CD4-positive, alpha-beta T cell (primary cell): ENCODE results near the gene GPR162. TPM values are rescaled to one million over a fixed set of nuclear protein-coding genes. Genes with fewer than 3 reads are reported as not detected.

ENCODE experiments used
- ATAC-seq: fragments of 200-7000 bp; cut with Tn5 transposase; one replicate; pipeline ENCODE4 v1.10.0; 2022; ENCODE audit warnings: mild to moderate bottlenecking; ENCODE audit not compliant: poor library complexity
- CTCF ChIA-PET: fragments of 350-600 bp; sonication (Branson Sonifier 250); formaldehyde crosslinking; loops from one replicate; lab custom pipeline; 2021; ENCODE audit warnings: antibody characterized with exemption, inconsistent platforms; lab: Charles Lee
- POLR2A ChIA-PET: fragments of 350-600 bp; sonication (Branson Sonifier 250); formaldehyde crosslinking; loops from one replicate; lab custom pipeline; 2021; ENCODE audit warnings: antibody characterized with exemption, inconsistent platforms; lab: Charles Lee
- DNase-seq, 14 experiments: peaks; one replicate each; pipeline ENCODE4 v3.0.0-alpha.2; 2013 to 2020; ENCODE audit warnings: mixed read lengths in 2 of 14
- H3K27ac ChIP-seq, 2 donors: one replicate each; pipeline versions ENCODE4 v1.5.1 to v1.7.0; 2013; ENCODE audit warnings: low read length in 2 of 2, low read depth in 1 of 2, mild to moderate bottlenecking in 1 of 2
- H3K27me3 ChIP-seq, 2 experiments: 1 replicate in 1 of 2; 2 replicates in 1 of 2; pipeline versions ENCODE4 v1.6.1 to v1.7.0; 2013; ENCODE audit warnings: low read length in 2 of 2, control low read depth in 1 of 2, mild to moderate bottlenecking in 1 of 2, moderate library complexity in 1 of 2; ENCODE audit not compliant: insufficient read depth in 2 of 2, control insufficient read depth in 1 of 2
- H3K36me3 ChIP-seq: one replicate; pipeline ENCODE4 v1.6.1; 2013; ENCODE audit warnings: low read length, control low read depth; ENCODE audit not compliant: insufficient read depth
- H3K4me1 ChIP-seq: one replicate; pipeline ENCODE4 v1.6.1; 2013; ENCODE audit warnings: low read length, control low read depth; ENCODE audit not compliant: insufficient read depth
- H3K4me3 ChIP-seq: one replicate; pipeline ENCODE4 v1.5.1; 2013; ENCODE audit warnings: mild to moderate bottlenecking, low read length, moderate library complexity
- H3K9me3 ChIP-seq, 2 experiments: 1 replicate in 1 of 2; 2 replicates in 1 of 2; pipeline versions ENCODE4 v1.6.1 to v1.7.0; 2013; ENCODE audit warnings: low read length in 2 of 2, mild to moderate bottlenecking in 2 of 2, control low read depth in 1 of 2, moderate library complexity in 1 of 2; ENCODE audit not compliant: control insufficient read depth in 1 of 2, insufficient read depth in 1 of 2
- H3K27ac Mint-ChIP-seq: one replicate; pipeline ENCODE4 v1.8.0; 2020; ENCODE audit warnings: mixed read lengths
- H3K27me3 Mint-ChIP-seq: one replicate; pipeline ENCODE4 v1.8.0; 2021; ENCODE audit warnings: mixed read lengths
- H3K36me3 Mint-ChIP-seq: one replicate; pipeline ENCODE4 v1.8.0; 2021; ENCODE audit warnings: low read depth, mixed read lengths
- H3K4me1 Mint-ChIP-seq: one replicate; pipeline ENCODE4 v1.8.0; 2021; ENCODE audit warnings: low read depth, mixed read lengths
- H3K4me3 Mint-ChIP-seq: one replicate; pipeline ENCODE4 v1.8.0; 2020; ENCODE audit warnings: mild to moderate bottlenecking, mixed read lengths
- H3K9me3 Mint-ChIP-seq: one replicate; pipeline ENCODE4 v1.8.0; 2020; ENCODE audit warnings: mixed read lengths
- intact Hi-C, 2 experiments: fragments of 100-400 bp; cut with DNase I in 1 of 2; cut with micrococcal nuclease in 1 of 2; formaldehyde crosslinking; loops; one replicate each; pipeline versions ENCODE4 v1.15.1 to v1.9.0; 2023 to 2025; cut with DNase I, micrococcal nuclease
- total RNA-seq, 174 experiments: library from RNA in 2 of 174; stranded (reverse) in 2 of 174; gene quantifications; one replicate each; pipeline ENCODE4 v1.2.3 and lab custom pipeline; 2021 to 2026
- TF ChIP-seq, protein P1 (sequence below): fragments of 200-600 bp; IDR thresholded peaks from one replicate; pipeline ENCODE4 v1.8.0; 2022; ENCODE audit warnings: antibody characterized with exemption, mild to moderate bottlenecking

GPR162 gene
- total RNA-seq, 2 experiments from 2014 or later, result not detected

DNA sequence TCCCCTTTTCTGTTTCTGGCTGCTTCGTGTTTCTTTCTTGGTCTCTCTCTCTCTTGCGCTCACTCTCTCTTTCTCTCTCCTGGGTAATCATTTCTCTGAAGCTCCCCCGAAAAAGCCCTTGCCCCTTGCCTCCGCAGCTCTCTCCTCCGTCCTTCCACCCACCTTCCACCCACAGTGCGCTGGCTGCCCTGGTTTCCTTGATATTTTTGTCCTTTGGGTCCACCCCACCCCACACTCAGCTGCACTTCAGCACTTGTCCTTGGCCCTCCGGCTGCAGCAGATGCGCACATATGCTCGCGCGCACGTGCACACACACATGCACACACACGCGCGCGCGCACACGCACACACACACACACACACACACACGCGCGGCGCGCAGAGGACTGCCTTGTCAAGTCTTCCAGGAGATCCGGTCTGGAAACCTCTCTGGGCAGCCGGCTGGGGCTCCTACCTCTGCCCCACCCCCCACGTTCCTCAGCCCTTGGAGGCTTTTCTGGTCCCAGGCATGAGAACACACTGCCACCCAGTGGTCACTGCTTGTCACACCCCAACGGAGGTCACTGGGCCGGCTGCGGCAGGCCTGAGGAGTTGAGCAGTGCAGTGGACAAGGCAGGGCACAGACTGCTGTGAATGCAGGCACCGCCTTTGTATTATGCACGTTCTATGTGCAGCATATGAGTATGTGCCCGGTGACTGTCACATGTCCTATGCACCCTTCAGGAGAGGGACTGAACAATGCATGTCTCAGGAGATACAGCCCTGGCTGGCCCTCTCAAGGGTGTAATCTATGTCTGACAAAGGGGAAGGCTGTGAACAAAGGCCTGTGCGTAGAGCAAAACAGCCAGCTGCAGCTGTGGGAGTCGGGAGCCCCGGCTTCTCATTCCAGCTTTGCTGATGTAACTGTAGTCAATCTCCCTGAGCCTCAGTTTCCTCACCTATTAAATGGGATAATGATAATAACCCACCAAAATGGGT lies 42.8 kb upstream of the GPR162 start:
- Histone ChIP-seq H3K4me3 (peak overlapping the region; percentile 59), H3K4me1 (peaks cover 70% of the 10 kb centered on the region), H3K27ac (peak overlapping the region in 1 of 2 donors; percentile 24), H3K9me3 (no peaks in the 10 kb centered on the region), H3K27me3 (peaks cover 0 to 8% of the 10 kb centered on the region in 2 experiments), H3K36me3 (no peaks in the 10 kb centered on the region)
- Mint-ChIP-seq H3K9me3 (no peaks in the 10 kb centered on the region), H3K4me3 (peak overlapping the region; percentile 85), H3K27me3 (peaks cover 19% of the 10 kb centered on the region), H3K4me1 (peaks cover 59% of the 10 kb centered on the region), H3K36me3 (no peaks in the 10 kb centered on the region), H3K27ac (peak overlapping the region; percentile 77)
- ChIA-PET CTCF (interaction anchor here (0.6 to 2.5 kb wide), 6 partner anchors 12 to 94 kb away, joined by 3 to 17 read pairs (median 4); partner anchors contain the start of genes MLF2, PTMS and SPSB2), POLR2A (interaction anchor here (0.7 to 3.7 kb wide), 6 partner anchors 11 to 73 kb away, joined by 3 to 24 read pairs (median 7); partner anchors contain the start of genes CD4, COPS7A, MLF2 and PTMS)
- TF ChIP-seq, protein P1, sequence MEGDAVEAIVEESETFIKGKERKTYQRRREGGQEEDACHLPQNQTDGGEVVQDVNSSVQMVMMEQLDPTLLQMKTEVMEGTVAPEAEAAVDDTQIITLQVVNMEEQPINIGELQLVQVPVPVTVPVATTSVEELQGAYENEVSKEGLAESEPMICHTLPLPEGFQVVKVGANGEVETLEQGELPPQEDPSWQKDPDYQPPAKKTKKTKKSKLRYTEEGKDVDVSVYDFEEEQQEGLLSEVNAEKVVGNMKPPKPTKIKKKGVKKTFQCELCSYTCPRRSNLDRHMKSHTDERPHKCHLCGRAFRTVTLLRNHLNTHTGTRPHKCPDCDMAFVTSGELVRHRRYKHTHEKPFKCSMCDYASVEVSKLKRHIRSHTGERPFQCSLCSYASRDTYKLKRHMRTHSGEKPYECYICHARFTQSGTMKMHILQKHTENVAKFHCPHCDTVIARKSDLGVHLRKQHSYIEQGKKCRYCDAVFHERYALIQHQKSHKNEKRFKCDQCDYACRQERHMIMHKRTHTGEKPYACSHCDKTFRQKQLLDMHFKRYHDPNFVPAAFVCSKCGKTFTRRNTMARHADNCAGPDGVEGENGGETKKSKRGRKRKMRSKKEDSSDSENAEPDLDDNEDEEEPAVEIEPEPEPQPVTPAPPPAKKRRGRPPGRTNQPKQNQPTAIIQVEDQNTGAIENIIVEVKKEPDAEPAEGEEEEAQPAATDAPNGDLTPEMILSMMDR, result peak; percentile 94
- DNase-seq (peak; percentile 80 to 93 (median 83)), ATAC-seq (peak; percentile 84)
- intact Hi-C loops, result loop anchor here (1.0 to 2.0 kb wide), 5 partner anchors 26 to 162 kb away; partner anchors contain the start of gene MLF2 (in 2 of the 2)

DNA sequence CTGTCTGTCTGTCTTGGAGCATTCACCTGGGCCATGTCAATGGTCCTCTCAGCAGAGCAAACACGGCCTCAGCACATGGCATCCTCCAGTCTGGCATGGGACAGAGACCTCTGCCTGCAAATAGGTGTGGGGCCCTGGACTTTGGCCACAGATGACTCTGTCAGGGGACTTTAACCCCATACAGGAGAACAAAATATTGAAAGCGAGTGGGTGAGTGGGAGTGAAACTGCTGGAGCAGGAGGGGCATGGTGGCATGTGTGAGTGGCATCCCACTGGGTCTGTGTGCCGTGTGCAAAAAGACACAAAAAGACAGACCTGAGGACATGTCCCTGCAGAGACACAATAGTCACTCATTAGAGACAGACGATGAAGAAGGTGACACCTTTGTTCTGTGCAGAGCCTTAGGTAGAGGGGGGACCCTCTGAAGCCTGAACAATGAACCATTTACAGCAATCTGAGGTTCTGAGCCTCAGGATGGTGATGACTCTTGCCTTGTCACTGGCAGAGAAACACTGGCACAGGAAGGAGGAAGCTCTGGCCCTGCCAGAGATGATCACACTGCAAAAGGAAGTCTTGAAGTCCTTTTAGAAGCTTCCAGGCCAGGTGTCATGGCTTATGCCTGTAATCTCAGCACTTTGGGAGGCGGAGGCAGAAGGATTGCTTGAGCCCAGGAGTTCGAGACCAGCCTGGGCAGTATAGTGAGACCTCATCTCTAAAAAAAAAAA lies 41.8 kb upstream of the GPR162 start:
- POLR2A ChIA-PET, result interaction anchor here (0.7 to 3.7 kb wide), 8 partner anchors 8 to 92 kb away, joined by 3 to 24 read pairs (median 4); partner anchors contain the start of genes CD4, CDCA3, LAG3 and MLF2
- peaks cover 70% of the 10 kb centered on the region for H3K4me1 ChIP-seq
- no peaks in the 10 kb centered on the region for H3K36me3 ChIP-seq
- Mint-ChIP-seq H3K4me3 (peak overlapping the region; percentile 40), H3K36me3 (no peaks in the 10 kb centered on the region), H3K27me3 (peaks cover 10% of the 10 kb centered on the region), H3K27ac (peak overlapping the region; percentile 77), H3K4me1 (peaks cover 59% of the 10 kb centered on the region), H3K9me3 (no peaks in the 10 kb centered on the region)
- H3K4me3 ChIP-seq, result no peak overlapping the region
- CTCF ChIA-PET, result interaction anchor here (1.7 to 2.5 kb wide), 4 partner anchors 13 to 27 kb away, joined by 5 to 17 read pairs (median 7); partner anchors contain the start of genes MLF2 and PTMS
- no peak overlapping the region for H3K27ac ChIP-seq
- peaks cover 0 to 2% of the 10 kb centered on the region in 2 experiments for H3K27me3 ChIP-seq
- H3K9me3 ChIP-seq, result no peaks in the 10 kb centered on the region
- intact Hi-C loops, result loop anchor here (1.0 to 2.0 kb wide), 5 partner anchors 27 to 163 kb away; partner anchors contain the start of gene MLF2 (in 1 of the 2)
- no peak for ATAC-seq
- TF ChIP-seq, protein P1, result no peak
- DNase-seq, result no peak

DNA sequence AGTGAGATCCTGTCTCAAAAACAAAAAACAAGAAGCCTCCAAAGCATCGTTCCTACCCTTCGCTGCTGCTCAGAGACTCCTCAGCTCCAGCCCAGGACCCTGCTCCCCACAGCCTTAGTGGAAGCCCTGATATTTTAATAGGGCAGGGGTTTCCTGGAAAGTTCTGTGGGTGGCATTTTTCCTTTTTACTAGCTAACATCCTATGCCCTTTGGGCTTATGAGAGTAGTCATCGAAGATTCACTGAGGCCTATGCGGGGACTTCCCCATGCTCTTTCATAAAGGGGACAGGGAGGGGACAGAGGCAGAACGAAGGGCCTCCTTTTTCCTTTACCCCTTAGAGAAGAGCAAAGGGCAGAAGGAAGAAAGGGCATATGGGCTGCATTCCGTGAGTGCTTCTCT lies 41.0 kb upstream of the GPR162 start:
- Mint-ChIP-seq H3K36me3 (no peaks in the 10 kb centered on the region), H3K9me3 (no peaks in the 10 kb centered on the region), H3K27me3 (peaks cover 8% of the 10 kb centered on the region), H3K4me1 (peaks cover 59% of the 10 kb centered on the region), H3K4me3 (no peak overlapping the region), H3K27ac (peak overlapping the region; percentile 77)
- no peak for DNase-seq
- no peak for ATAC-seq
- ChIA-PET CTCF (interaction anchor here (0.7 to 1.9 kb wide), 3 partner anchors 14 to 32 kb away, joined by 3 to 7 read pairs (median 5); partner anchors contain the start of gene MLF2), POLR2A (interaction anchor here (0.7 to 3.7 kb wide), 8 partner anchors 9 to 92 kb away, joined by 3 to 24 read pairs (median 4); partner anchors contain the start of genes CD4, CDCA3, LAG3 and MLF2)
- intact Hi-C loops, result no loop called here
- Histone ChIP-seq H3K36me3 (no peaks in the 10 kb centered on the region), H3K4me3 (no peak overlapping the region), H3K27me3 (no peaks in the 10 kb centered on the region), H3K9me3 (no peaks in the 10 kb centered on the region), H3K27ac (no peak overlapping the region), H3K4me1 (peaks cover 70% of the 10 kb centered on the region)
- TF ChIP-seq, protein P1, result no peak
